ENCODE measurements around the gene CXCL11.

CXCL11 gene

DNA sequence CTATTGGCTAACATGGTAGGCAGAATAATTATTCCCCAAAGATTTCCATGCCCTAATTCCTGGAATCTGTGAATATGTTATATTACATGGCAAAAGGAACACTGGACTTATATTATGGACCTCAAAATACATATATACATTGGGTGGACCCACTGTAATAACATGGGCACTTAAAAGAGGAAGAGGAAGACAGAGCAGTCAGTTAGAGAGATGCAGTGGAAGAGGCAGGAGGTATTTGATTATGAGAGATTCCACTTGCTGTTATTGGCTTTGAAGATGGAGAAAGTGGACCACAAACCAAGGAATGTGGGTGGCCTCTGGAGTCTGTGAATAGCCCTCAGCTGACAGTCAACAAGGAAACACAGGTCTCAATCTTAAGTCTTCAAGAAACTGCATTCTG is 24.6 kb upstream of the CXCL11 start:
- H3K4me1 ChIP-seq, result no peaks in the 10 kb centered on the region
- H3K4me3 ChIP-seq (ENCODE audit: low read depth, low read length), result no peak overlapping the region
- no peaks in the 10 kb centered on the region for H3K36me3 ChIP-seq
- no peak for TF ChIP-seq CTCF (IDR thresholded peaks at IDR 0.05; ENCODE audit: low read depth, low read length)
- DNase-seq, result no peak
- no peaks in the 10 kb centered on the region for H3K9me3 ChIP-seq
- peaks cover 35% of the 10 kb centered on the region for H3K27me3 ChIP-seq

DNA sequence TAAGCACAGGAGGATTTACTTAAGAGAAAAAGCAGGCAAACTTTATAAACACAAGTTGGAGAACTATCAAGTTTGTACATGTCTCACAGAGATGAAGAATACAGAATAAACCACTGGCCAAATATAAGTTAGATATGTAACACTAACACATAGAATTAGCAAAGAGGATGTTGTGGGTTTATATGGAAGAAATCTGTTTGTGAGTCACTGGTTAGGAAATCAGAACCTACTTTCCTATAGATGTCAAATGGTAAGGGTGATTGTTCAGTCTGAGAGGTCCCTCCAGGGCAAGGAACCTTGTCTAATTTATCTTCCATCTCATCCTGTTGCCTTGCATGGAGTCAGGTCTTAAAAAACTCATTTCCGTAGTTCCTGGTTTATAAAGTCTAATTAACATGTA is 23.9 kb upstream of the CXCL11 start:
- H3K9me3 ChIP-seq, result no peaks in the 10 kb centered on the region
- TF ChIP-seq CTCF (IDR thresholded peaks at IDR 0.05; ENCODE audit: low read depth, low read length), result no peak
- H3K36me3 ChIP-seq, result no peaks in the 10 kb centered on the region
- H3K4me3 ChIP-seq (ENCODE audit: low read depth, low read length), result no peak overlapping the region
- H3K27me3 ChIP-seq, result peaks cover 42% of the 10 kb centered on the region
- H3K4me1 ChIP-seq, result no peaks in the 10 kb centered on the region
- DNase-seq, result no peak

GRCh38 chr4:76058888-76059426 is 23.1 kb upstream of the CXCL11 start:
- no peak for TF ChIP-seq CTCF (IDR thresholded peaks at IDR 0.05; ENCODE audit: low read depth, low read length)
- peaks cover 47% of the 10 kb centered on the region for H3K27me3 ChIP-seq
- H3K4me1 ChIP-seq, result no peaks in the 10 kb centered on the region
- no peak overlapping the region for H3K4me3 ChIP-seq (ENCODE audit: low read depth, low read length)
- H3K36me3 ChIP-seq, result no peaks in the 10 kb centered on the region
- H3K9me3 ChIP-seq, result no peaks in the 10 kb centered on the region
- no peak for DNase-seq

DNA sequence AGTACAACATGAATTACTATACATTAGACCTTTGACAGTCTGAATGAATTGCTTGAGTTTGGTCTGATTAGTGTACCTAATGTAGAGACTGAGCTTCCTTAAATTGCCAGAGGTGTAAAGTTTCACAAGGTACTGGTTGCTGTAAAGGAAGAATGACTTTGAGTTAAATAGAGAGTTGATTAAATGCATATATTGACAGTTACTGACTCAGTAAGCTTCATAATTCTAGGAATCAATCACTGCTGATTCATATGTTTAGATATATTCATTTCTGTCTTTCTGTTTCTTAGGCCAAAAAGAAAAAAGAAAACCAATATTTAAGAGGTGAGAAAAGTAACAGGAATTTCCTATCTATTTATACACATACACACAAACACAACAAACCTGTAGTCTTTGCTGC is 22.4 kb upstream of the CXCL11 start:
- TF ChIP-seq CTCF (IDR thresholded peaks at IDR 0.05; ENCODE audit: low read depth, low read length), result no peak
- no peaks in the 10 kb centered on the region for H3K9me3 ChIP-seq
- H3K4me1 ChIP-seq, result no peaks in the 10 kb centered on the region; the same call in 1 of the 2 replicates
- no peak overlapping the region for H3K4me3 ChIP-seq (ENCODE audit: low read depth, low read length)
- no peak for DNase-seq
- H3K36me3 ChIP-seq, result no peaks in the 10 kb centered on the region
- peaks cover 54% of the 10 kb centered on the region for H3K27me3 ChIP-seq

GRCh38 chr4:76055421-76055820 is 19.6 kb upstream of the CXCL11 start:
- TF ChIP-seq CTCF (IDR thresholded peaks at IDR 0.05; ENCODE audit: low read depth, low read length), result no peak
- H3K9me3 ChIP-seq, result no peaks in the 10 kb centered on the region
- H3K36me3 ChIP-seq, result no peaks in the 10 kb centered on the region
- H3K4me1 ChIP-seq, result no peaks in the 10 kb centered on the region; the same call in 1 of the 2 replicates
- DNase-seq, result no peak
- H3K4me3 ChIP-seq (ENCODE audit: low read depth, low read length), result no peak overlapping the region
- H3K27me3 ChIP-seq, result peaks cover 51% of the 10 kb centered on the region

DNA sequence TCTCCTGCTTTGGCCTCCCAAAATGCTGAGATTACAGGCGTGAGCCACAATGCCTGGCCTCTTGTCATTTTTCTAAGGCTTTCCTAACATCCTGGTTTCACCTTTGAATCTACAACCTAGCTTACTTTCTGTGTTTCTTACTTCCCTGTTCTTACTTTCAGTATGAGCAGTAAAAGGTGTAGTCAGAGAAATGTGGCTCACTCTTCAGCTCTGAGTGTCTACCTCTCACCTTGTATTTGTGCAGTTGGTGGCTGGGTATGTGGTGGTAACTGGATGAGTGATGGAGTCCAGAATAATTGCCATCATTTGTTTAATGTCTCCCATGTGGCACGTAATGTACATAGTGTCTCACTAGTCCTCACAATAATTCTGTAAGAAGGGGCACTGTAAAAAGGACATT is 19.1 kb upstream of the CXCL11 start:
- no peak for DNase-seq
- Histone ChIP-seq H3K9me3 (no peaks in the 10 kb centered on the region), H3K4me3 (ENCODE audit: low read depth, low read length) (no peak overlapping the region), H3K36me3 (no peaks in the 10 kb centered on the region), H3K27me3 (peaks cover 51% of the 10 kb centered on the region), H3K4me1 (no peaks in the 10 kb centered on the region; the same call in 1 of the 2 replicates)
- TF ChIP-seq CTCF (IDR thresholded peaks at IDR 0.05; ENCODE audit: low read depth, low read length), result no peak

Data from BE2C (cell line).